Stimulated activated CD4-positive, alpha-beta T cell treated with anti-CD3 and anti-CD28 coated beads, TNF-alpha, amount 100 ng/mL, for 4 hours (primary cell): ENCODE measurements around the gene MKS1.

Source experiments
- DNase-seq, 3 experiments: peaks; one replicate each; pipeline ENCODE4 v3.0.0-alpha.2; 2020; ENCODE audit warnings: low read depth in 3 of 3

Gene MKS1

DNA sequence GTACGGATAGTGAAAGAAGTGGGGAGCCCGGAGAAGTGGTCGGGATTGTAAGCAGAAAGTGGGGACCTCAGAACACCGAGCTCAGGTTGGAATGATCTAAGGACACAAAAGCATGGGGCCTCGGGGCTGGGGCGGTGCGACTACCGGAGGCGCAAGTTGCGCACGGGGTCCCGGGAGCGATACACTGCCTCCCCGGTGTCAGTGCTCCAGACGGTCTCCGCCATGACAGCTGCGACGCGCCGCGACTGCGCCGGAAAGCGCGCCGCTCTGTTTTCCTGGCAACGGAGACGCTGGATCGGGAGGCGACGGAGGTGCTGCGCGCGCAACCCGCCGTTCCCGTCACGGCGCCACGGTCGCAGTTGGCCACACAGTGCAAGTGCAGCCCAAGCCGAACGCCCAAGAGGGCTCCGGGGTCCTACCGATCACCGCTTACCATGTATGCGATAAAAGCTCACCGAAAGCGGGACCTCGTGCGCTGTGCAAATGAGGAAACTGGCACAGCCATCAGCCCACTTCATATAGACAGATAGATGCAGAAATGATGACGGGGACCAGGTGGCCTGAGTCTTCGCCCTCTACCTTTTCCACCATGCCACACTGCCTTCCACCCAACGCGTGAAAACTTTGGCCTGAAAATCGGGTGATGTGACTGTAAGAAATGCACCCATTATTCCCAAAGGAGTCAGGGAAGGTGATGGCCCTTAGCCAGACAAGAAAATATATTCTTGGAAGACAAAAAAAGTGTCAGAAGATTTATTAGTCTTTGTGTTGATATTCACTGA lies at the start of gene MKS1:
Gene MKS1 (minus strand): TSS at position 249 of the 782 bp plus-strand sequence. CDS start 25 bp downstream, at position 224.
- peak; percentile 87 to 89 (median 89) for DNase-seq

DNA sequence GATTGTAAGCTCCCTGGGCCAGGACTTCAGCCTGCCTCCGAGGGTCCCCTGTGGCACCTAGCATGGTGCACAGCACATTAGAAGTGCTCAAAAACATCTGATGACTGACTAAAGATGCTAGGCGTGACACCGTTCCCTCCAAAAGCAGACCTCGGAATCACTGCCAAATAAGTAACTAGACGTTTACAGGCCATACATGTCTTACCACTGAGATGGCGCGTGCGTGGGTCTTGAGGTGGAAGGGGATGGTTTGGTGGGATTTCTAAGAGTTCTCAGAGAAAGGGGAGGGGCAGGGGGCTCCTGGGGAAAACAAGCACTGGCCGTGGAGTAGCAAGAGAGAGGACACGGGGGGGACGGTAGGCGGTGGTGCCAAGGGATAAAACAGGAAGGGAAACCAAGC lies 49.3 kb upstream of the MKS1 start:
- DNase-seq: no peak

DNA sequence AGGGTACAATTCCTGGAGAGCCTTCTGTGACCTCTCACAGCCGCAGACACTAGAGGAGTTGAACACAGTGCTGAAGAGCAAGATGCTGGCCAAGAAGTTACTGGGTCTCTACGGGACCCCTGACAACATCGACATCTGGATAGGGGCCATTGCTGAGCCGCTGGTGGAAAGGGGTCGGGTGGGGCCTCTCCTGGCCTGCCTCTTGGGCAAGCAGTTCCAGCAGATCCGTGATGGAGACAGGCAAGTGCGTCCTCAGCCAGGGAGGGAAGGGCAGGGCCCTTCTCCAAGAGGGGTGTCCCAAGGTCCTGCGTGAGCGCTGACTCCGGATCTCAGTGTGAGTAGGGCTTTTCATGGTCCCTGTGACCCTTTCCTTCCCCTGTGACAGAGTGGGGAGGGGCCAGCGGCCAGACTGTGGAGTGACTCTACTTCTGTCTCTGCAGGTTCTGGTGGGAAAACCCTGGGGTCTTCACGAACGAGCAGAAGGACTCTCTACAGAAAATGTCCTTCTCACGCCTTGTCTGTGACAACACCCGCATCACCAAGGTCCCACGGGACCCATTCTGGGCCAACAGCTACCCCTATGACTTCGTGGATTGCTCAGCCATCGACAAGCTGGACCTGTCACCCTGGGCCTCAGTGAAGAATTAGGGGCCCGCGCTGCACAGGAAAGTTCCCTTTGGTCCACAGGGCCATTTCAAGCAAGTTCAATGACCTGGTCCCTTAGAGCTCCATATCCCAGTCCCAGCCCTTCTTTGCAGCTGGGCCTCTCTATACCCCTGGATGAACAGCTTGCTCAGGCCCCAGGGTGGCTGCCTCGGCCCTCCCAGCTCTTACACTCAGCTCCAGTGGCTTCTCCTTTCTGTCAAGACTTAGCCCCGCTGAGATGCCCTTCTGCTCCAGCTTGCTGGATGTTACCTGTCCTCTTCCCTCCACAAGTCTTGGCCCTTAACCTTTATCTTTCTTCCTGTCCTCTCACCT lies 48.6 kb upstream of the MKS1 start:
- no peak for DNase-seq

DNA sequence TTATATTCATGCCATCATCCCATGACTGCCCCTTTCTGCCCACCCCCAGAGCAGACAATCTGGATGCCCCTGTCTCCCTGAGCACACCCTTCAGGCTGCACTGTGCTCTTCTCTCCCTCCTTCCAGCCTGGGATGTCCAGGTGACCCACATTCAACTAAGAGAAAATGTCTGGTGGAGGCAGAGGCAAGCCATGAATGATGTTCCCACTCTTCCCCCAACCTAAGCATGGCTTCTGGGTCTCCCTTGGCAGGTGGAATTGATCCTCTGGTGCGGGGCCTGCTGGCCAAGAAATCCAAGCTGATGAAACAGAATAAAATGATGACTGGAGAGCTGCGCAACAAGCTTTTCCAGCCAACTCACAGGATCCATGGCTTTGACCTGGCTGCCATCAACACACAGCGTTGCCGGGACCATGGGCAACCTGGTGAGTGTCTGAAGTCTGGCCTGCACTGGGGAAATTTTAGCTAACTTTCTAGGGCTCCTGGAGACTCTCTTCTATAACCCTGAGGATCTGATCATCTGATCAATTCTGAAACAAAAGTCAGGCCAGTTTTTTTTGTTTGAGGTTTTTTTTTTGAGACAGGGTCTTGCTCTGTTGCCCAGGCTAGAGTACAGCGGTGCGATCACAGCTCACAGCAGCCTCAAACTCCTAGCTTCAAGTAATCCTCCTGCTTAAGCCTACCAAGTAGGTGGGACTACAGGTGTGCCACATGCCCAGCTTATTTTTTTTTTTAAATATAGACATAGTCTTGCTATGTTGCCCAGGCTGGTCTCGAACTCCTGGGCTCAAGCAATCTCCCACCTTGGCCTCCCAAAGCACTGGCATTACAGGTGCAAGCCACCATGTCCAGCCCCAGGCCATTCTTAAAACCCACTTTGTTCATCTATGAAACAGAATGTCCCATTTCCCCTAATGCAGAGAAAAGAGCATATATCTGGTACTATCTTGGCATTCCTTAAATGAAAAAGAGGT lies 47.1 kb upstream of the MKS1 start:
- DNase-seq: no peak

DNA sequence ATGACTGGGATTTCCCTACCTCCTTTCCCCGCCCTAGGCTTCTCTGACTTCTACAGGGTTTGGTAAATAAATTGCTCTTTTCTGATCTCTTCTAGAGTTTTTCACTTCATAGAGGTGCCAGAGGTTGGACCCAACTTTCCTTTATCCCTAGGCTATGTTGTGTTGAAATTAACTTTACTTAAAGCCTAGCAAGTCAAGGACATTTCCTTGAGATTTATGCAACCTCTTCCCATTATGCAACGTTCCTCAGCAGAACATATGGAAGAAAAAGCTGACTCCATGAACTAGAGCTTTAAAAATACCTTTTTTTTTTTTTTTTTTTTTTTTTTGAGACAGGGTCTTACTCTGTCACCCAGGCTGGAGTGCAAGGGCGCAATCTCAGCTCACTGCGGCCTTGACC lies 46.2 kb upstream of the MKS1 start:
- no peak for DNase-seq

DNA sequence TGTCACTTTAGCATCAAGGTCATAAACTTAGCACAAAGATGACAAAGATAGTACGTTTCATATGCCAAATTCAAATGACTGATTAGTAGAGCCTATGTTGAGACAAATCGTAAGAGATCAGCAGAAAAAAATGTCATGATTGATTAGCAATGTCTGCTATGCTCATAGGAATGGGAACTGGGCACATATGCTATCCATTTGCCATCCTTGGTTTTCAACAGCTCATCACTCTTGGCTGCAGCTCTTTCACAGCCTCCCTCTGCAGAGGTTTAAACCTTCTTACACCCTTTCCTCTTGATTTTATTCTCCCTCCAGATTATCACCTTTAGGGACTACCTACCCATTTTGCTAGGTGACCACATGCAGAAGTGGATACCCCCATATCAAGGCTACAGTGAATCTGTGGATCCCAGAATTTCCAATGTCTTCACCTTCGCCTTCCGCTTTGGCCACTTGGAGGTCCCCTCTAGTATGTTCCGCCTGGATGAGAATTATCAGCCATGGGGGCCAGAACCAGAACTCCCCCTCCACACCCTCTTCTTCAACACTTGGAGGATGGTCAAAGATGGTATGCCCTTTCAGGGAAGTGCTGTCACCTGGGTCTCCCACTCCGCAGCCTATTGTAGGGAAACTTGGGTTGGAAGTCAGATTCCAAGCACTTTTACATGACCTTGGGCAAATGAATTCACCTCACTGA lies 45.5 kb upstream of the MKS1 start:
- no peak for DNase-seq

DNA sequence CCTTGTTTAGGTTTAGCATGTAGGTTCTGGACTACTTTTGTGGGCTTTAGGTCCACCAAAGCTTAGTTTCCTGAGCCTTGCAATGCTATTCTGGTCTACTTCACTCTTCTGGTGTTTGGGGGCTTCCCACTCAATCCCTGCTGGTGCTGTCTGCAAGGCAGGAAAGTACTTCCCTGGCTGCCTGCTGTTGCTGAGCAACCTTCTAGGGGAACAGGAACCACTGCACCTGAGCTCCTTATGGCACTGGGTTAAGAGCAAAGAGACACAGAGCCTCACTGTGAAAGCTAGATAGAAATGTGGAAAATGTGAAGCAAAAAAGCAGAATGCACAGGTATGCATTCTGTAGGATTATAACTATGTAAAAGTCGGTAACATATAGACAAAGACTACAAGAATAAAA lies 44.7 kb upstream of the MKS1 start:
- DNase-seq: no peak

DNA sequence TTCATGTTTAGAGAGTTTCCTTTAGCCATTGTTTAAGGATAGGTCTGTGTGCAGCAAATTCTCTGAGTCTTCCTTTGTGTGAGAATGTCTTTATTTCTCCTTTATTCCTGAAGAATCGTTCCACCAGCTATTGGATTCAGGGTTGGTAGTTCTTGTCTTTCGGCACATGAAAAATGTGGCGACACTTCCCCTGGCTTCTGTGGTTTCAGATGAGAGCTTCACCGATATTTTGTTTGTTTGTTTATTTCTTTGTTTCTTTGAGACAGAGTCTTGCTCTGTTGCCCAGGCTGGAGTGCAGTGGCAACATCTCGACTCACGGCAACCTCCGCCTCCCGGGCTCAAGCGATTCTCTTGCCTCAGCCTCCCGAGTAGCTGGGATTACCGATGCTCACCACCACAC lies 43.1 kb upstream of the MKS1 start:
- DNase-seq: no peak

DNA sequence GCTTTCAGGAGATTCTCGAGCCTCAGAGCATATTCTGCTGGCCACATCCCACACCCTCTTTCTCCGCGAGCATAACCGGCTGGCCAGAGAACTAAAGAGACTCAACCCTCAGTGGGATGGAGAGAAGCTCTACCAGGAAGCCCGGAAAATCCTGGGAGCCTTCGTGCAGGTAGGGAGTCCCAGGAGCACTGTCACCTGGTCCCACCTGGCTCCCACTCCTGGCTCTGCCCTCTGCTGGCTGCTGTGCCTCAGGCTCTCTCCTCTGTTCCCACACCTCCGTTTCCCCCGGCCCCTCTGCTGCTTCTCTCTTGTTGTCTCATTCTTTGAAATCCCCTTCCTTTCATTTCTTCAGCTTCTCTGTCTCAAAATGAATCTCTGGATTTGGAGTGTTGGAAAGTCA lies 35.7 kb upstream of the MKS1 start:
- no peak for DNase-seq

DNA sequence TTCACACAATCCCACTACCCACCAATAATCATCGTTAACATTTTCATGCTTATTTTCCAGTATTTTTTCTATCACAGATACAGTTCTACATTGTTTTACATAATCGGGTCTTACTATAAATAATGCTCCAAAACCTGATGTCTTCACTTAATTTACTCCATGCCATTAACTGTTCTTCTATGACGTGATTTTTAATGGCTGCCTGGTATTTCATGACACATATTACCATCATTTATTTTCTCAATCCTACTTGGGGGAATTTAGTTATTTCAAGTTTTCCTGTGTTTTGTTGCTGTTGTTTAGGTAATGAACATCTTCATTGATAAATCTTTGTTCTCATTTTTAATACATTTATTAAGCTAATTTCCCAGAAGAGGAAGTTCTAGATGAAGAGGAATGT lies 34.0 kb upstream of the MKS1 start:
- no peak for DNase-seq

DNA sequence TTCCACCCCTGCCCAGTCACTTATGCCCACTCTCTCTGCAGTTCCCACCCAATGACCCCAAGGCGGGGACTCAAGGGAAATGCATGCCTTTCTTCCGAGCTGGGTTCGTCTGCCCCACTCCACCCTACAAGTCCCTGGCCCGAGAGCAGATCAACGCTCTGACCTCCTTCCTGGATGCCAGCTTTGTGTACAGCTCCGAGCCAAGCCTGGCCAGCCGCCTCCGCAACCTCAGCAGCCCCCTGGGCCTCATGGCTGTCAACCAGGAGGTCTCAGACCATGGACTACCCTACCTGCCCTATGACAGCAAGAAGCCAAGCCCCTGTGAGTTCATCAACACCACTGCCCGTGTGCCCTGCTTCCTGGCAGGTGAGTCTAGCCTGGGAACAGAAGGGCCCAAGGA lies 33.1 kb upstream of the MKS1 start:
- DNase-seq: no peak

DNA sequence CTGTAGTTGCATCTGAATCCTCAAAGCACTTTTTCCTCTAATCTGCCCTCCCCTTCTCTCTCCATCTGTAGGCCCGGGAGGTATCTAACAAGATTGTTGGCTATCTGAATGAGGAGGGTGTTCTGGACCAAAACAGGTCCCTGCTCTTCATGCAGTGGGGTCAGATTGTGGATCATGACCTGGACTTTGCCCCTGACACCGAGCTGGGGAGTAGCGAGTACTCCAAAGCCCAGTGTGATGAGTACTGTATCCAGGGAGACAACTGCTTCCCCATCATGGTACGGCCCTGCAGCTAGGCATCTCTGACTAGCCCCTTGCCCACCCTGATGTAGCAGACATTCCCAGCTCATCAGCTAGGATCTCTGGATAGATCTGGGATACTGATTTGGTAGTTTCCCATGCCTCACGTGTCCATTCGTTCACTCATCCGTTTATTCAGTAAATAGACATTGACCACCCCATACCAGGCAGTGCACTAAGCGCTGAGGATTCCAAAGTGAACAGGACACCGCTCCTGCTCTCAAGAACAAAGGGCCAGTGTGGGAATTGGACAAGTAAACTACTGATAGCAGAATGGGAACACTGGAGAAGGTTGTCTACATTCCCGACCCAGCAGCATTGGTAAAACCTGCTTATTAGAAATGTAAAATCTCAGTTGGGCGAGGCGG lies 31.4 kb upstream of the MKS1 start:
- no peak for DNase-seq

DNA sequence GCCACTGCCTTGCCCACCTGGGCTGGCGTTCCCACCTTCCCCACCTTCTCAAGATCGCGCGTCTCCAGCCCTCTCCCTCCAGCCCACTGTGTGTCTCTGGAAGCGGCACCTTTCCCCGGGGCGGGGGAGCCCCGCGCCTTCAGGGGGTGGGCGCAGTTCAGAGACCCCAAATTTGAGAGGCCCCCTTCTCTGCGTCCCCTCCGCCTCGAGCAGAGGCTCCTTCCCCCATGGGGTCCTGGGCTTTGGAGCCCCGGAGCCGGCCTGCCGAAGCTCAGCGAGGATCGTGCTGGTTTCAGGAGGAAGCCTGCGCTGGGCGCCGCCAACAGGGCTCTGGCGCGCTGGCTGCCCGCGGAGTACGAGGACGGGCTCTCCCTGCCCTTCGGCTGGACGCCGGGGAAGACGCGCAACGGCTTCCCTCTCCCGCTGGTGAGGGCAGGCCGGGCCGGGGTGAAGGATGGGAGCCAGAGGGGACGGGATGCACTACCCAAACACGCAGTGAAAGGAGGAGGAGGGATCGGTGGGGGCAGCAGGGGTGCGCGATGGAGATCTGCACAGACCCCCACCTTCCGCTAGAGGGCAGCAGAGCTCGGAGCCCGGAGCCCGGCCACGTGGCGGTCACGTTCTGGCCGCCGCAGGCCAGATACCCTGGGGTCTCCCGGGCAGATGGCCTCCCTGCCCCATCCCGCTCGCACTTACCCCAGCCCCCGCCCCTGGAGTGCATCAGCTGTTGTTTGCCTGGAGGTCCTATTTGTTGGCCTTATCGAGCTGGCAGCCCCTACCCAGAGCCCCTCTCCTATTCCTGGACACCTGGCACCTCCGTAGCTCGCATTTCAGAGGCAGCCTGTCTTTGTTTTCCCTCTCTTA lies 30.4 kb upstream of the MKS1 start:
- DNase-seq: peak; percentile 62 to 71 (median 65)

DNA sequence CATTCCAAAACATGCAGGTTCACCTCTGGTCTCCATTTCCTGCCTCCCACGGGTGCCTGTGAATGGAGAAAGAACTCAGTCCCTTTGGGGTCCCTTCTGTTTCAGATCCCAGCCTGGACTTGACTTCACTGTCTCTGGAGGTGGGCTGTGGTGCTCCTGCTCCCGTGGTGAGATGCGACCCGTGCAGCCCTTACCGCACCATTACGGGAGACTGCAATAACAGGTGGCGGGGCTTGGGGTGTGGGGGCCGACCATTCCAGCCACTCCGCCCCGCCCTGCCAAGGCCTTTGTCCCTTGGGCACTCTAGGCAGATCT lies 29.9 kb upstream of the MKS1 start:
- DNase-seq: no peak

DNA sequence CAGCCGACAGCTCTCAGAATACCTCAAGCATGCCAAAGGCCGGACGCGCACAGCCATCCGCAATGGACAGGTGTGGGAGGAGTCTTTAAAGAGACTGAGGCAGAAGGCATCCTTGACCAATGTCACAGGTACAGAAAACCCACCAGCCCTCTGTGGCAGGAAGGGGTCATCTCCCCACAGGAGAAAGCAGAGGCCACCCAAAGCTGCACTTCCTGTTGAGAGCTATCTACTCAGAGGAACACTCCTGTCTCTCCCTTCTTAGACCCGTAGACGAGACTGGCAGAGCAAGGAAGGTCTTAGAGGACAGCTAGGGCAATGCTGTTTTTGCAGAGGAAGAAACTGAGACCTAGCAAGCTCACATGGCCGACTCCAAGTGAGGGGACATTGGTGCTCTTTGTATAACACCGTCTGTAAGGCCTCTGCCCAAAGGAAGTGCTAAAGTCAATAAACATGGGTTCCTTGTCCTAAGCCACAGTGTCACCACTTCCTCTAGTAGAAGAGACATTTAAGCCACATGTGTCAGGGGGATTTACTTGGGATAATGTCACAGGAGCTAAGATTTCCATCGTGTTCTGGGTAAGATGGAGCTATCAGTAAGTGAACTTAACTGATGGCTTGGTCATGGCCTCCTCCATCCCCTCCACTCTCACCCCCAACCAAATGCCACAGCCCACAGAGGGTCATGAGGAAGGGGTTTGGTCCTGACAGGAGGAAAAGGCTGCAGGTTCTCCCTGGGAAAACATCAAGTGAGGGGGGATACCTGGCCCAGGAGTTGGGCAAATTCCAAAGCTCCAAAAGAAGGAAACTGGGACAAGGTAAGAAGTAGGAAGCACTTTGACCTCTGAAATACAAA lies 28.7 kb upstream of the MKS1 start:
- DNase-seq: no peak

DNA sequence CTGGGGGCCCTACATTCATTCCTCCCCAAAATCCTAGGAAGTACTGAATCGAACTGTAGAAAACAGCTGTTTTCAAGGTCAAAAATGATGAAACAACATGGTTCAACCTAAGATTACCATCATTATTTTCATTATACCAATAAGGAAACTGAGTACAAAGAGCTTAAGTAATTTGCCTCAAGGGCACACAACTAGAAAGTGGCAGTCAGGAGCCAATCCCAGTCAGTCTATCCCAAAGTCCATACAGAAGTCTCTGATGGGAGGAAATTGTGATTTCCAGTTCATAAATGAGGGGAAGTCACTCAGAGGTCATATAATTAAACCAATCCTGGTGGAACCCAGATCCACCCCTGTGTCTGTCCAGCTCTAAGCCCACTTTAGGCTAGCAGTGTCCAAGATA lies 27.7 kb upstream of the MKS1 start:
- no peak for DNase-seq

DNA sequence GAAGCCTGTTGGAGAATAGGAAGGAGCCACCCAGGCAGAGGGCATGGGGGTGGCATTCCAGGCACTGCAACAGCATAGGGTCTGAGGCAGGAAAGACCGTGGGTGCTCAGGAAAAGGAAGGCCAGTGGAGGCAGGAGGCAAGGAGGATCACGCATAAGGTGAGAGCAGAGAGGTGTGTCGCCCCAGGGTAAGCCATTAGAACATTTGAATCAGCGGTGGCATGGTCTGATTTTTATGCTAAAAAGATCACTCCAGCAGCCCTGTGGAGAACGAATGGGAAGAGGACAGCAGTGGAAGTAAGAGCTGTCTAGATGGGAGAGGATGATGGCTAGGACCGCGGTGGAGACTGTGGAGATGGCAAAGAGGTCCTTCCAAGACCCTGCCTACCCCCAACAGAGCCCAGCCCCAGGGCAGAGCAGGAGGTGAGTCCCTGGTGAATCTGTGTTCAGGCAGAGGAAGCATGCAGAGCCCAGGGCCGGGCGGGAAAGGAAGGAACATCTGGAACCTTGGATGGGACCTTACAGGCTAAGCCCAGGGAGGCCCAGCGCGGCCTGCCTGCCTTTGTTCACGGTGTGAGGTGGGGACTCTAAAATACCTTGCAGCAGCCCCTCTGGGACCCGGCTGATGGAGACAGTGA lies 27.2 kb upstream of the MKS1 start:
- DNase-seq: no peak

DNA sequence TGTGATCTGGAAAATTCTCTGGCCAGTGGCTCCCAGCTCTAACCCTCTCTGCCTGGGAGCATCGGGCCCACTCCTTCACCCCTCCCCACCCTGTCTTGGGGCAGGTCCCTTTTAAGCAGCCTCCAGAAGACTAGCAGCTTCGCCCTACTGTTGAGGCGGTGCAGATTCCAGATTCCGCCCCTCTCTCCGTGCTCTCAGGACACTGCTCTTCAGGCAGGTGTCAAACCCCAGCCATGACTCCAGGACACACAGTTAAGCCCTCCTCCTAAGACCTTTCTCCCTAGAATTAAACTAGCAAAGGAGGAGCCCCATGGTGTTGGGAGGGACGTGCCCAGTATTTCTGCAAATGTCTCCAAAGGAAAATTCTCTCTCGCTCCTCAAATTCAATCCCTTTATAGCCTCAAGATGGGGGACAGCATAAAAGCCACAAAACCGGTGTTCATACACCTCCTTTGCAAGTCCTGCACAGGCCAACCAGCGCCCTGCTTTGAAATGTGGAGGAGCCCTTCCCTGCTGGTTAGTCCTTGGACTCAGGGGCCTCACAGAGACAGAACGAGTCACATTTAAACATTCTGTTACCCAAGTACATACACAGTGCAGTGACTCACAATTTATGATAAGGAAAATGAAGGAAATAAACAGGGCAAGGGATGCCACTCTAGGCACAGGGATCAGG lies 26.5 kb upstream of the MKS1 start:
- no peak for DNase-seq
